Endothelial cell of umbilical vein (primary cell): ENCODE measurements around the gene ZNF688. TPM values are rescaled to one million over a fixed set of nuclear protein-coding genes. Genes with fewer than 3 reads are reported as not detected.

ENCODE experiments used
- BruUV-seq: library from RNA; stranded (reverse); fragments of 400-500 nt; replicated peaks from 2 replicates; lab custom pipeline; 2021; lab: Mats Ljungman, UMichigan
- CTCF ChIA-PET: fragments of 300-600, 350-600 bp; sonication (Branson Sonifier 250); formaldehyde crosslinking; loops from one replicate; lab custom pipeline; 2021; ENCODE audit warnings: antibody characterized with exemption, inconsistent platforms; lab: Charles Lee
- POLR2A ChIA-PET: fragments of 300-600, 350-600 bp; sonication (Branson Sonifier 250); formaldehyde crosslinking; loops from one replicate; lab custom pipeline; 2021; ENCODE audit warnings: antibody characterized with exemption, inconsistent platforms; lab: Charles Lee
- DNase-seq: peaks from one replicate; pipeline ENCODE4 v3.0.0-alpha.2; 2011; ENCODE audit warnings: low read depth, low spot score
- FAIRE-seq: peaks from 2 replicates; lab custom pipeline; 2011; peaks lifted over from hg19 to GRCh38; lab: Jason Lieb, UNC
- H2AFZ ChIP-seq: 2 replicates; pipeline ENCODE4 v1.6.0; 2012; ENCODE audit warnings: low read depth, low read length, control low read depth, inconsistent platforms
- H3K27ac ChIP-seq: 2 replicates; pipeline ENCODE4 v1.5.1; 2011; ENCODE audit warnings: low read depth, mild to moderate bottlenecking, control low read depth, low read length, moderate library complexity; ENCODE audit not compliant: insufficient read depth
- H3K27me3 ChIP-seq, 2 experiments: 2 replicates each; pipeline versions ENCODE4 v1.6.0 to v1.6.1; 2011; ENCODE audit warnings: low read length in 2 of 2, mixed read lengths in 1 of 2; ENCODE audit not compliant: control insufficient read depth in 2 of 2, insufficient read depth in 2 of 2
- H3K36me3 ChIP-seq, 2 experiments: 2 replicates in 1 of 2; 3 replicates in 1 of 2; pipeline ENCODE4 v1.5.1; 2011; ENCODE audit warnings: low read length in 2 of 2, mild to moderate bottlenecking in 1 of 2, moderate library complexity in 1 of 2; ENCODE audit not compliant: control insufficient read depth in 2 of 2, insufficient read depth in 2 of 2; ENCODE audit errors: extremely low read depth in 1 of 2
- H3K4me1 ChIP-seq: 3 replicates; pipeline ENCODE4 v1.5.1; 2011; ENCODE audit warnings: mild to moderate bottlenecking, low read length; ENCODE audit not compliant: control insufficient read depth, insufficient read depth; ENCODE audit errors: extremely low read depth
- H3K4me2 ChIP-seq: 2 replicates; pipeline ENCODE4 v1.6.1; 2011; ENCODE audit warnings: low read length, control low read depth, mixed read lengths; ENCODE audit not compliant: insufficient read depth
- H3K4me3 ChIP-seq, 3 experiments: fragments of 200-600 bp in 1 of 3; sonication (generic), shearing (Covaris generic) in 1 of 3; replicated peaks in 1 of 3; 2 replicates each; pipeline ENCODE4 v1.5.1; 2011 to 2016; ENCODE audit warnings: control low read depth in 3 of 3, low read length in 3 of 3, mild to moderate bottlenecking in 2 of 3, inconsistent platforms in 1 of 3, low read depth in 1 of 3, moderate library complexity in 1 of 3; ENCODE audit not compliant: insufficient read depth in 1 of 3
- H3K79me2 ChIP-seq: 2 replicates; pipeline ENCODE4 v1.6.0; 2012; ENCODE audit warnings: low read length, inconsistent platforms; ENCODE audit not compliant: control insufficient read depth, insufficient read depth
- H3K9ac ChIP-seq: replicated peaks from 2 replicates; pipeline ENCODE3; 2011; ENCODE audit warnings: low read length, control low read depth; ENCODE audit not compliant: insufficient read depth; ENCODE audit errors: extremely low read depth
- H3K9me1 ChIP-seq: replicated peaks from 3 replicates; pipeline ENCODE4 v1.6.0; 2011; ENCODE audit warnings: mild to moderate bottlenecking, low read length; ENCODE audit not compliant: control insufficient read depth, insufficient read depth; ENCODE audit errors: extremely low read depth
- H3K9me3 ChIP-seq: replicated peaks from 2 replicates; pipeline ENCODE4 v1.5.1; 2012; ENCODE audit warnings: low read length, inconsistent platforms; ENCODE audit not compliant: control insufficient read depth, insufficient read depth
- H4K20me1 ChIP-seq: replicated peaks from 2 replicates; pipeline ENCODE3; 2011; ENCODE audit warnings: mild to moderate bottlenecking, low read length; ENCODE audit not compliant: control insufficient read depth, insufficient read depth; ENCODE audit errors: extremely low read depth
- EZH2 ChIP-seq: IDR thresholded peaks from 2 replicates; pipeline ENCODE4 v1.6.1; 2012; ENCODE audit warnings: borderline replicate concordance, low read depth, mild to moderate bottlenecking, moderate library complexity, low read length, inconsistent platforms; ENCODE audit not compliant: severe bottlenecking
- FOS ChIP-seq: IDR thresholded peaks from 2 replicates; pipeline ENCODE4 v1.6.1; 2011; ENCODE audit warnings: mild to moderate bottlenecking, low read length, moderate library complexity, borderline replicate concordance; ENCODE audit not compliant: insufficient read depth
- GATA2 ChIP-seq: IDR thresholded peaks from 2 replicates; pipeline ENCODE4 v1.7.0; 2011; ENCODE audit warnings: low read depth, mild to moderate bottlenecking, moderate library complexity, mixed read lengths, low read length; ENCODE audit not compliant: insufficient read length, insufficient read depth
- JUN ChIP-seq: IDR thresholded peaks from 2 replicates; pipeline ENCODE4 v1.6.1; 2011; ENCODE audit warnings: borderline replicate concordance, low read depth; ENCODE audit not compliant: insufficient read length, insufficient read depth
- MAX ChIP-seq: IDR thresholded peaks from 2 replicates; pipeline ENCODE4 v1.6.1; 2011; ENCODE audit not compliant: insufficient read depth, insufficient read length
- MYC ChIP-seq: IDR thresholded peaks from one replicate; pipeline ENCODE4 v1.6.1; 2011; ENCODE audit warnings: mild to moderate bottlenecking, low read depth, low read length
- POLR2A ChIP-seq: IDR thresholded peaks from 2 replicates; pipeline ENCODE4 v1.6.1; 2012; ENCODE audit warnings: low read depth, mild to moderate bottlenecking, control low read depth, low read length
- POLR2AphosphoS5 ChIP-seq: IDR thresholded peaks from 2 replicates; pipeline ENCODE4 v1.6.1; 2012; ENCODE audit warnings: low read depth, mild to moderate bottlenecking, control low read depth, low read length, moderate library complexity; ENCODE audit not compliant: insufficient read depth
- dilution Hi-C: fragments of 300-500 bp; cut with MboI; formaldehyde crosslinking; loops from one replicate; pipeline ENCODE4 v1.15.0; 2019; ENCODE audit warnings: low sequenced_read_pairs; ENCODE audit not compliant: extremely low pct_ligation_motif_present
- intact Hi-C: fragments of 100-400 bp; cut with micrococcal nuclease; formaldehyde crosslinking; loops from one replicate; pipeline ENCODE4 v1.10.0; 2022
- polyA plus RNA-seq, 4 experiments: library from polyadenylated mRNA; depleted of rRNA in 3 of 4; stranded (reverse) in 3 of 4; unstranded in 1 of 4; fragments of >200 nt; gene quantifications; 2 replicates each; pipeline versions ENCODE4 v1.2.1 to v1.2.3, GENCODE V29; 2011 to 2012; ENCODE audit warnings: missing spikeins in 1 of 4
- total RNA-seq: library from RNA; stranded (reverse); gene quantifications from 2 replicates; pipeline ENCODE4 v1.2.3, GENCODE V29; 2021

ZNF688 gene
- total and polyA plus RNA-seq, 2 donors (not counting 3 experiments of a cell fraction or from before 2014, with no cell fraction given) = 5.4 to 10.9 TPM

- no peaks in the 10 kb centered on the region for H3K9me3 ChIP-seq
- FAIRE-seq (no peak), DNase-seq (no peak)
- no peaks in the 10 kb centered on the region for H3K79me2 ChIP-seq
- no peak overlapping the region for H3K4me2 ChIP-seq
- intact Hi-C loops (no loop called here), dilution Hi-C loops (no loop called here)
- no peak overlapping the region for H2AFZ ChIP-seq
- CTCF ChIA-PET = interaction anchor here (1.1 to 1.8 kb wide), 3 partner anchors 9 to 31 kb away, joined by 3 to 6 read pairs (median 3); partner anchors contain the start of genes PRR14 and ZNF689
- peaks cover 12 to 13% of the 10 kb centered on the region in 2 experiments for H3K27me3 ChIP-seq
- POLR2A ChIA-PET = interaction anchor here (0.7 kb wide), 1 partner anchor 10 kb away, joined by 4 read pairs; no protein-coding TSS in a partner anchor
- TF ChIP-seq POLR2AphosphoS5 = no peak
- TF ChIP-seq GATA2 = no peak
- TF ChIP-seq MAX = no peak
- TF ChIP-seq EZH2 = no peak
- TF ChIP-seq JUN = no peak
- TF ChIP-seq FOS = no peak
- TF ChIP-seq POLR2A = no peak
- no peak for TF ChIP-seq MYC
- no peaks in the 10 kb centered on the region for H4K20me1 ChIP-seq
- H3K9me1 ChIP-seq = no peaks in the 10 kb centered on the region
- no TSS peak for BruUV-seq
- H3K36me3 ChIP-seq = no peaks in the 10 kb centered on the region
- no peak overlapping the region for H3K9ac ChIP-seq
- H3K27ac ChIP-seq = no peak overlapping the region
- H3K4me1 ChIP-seq = no peaks in the 10 kb centered on the region
- H3K4me3 ChIP-seq = no peak overlapping the region
These were observed 47.7 kb upstream of the ZNF688 start for GRCh38 chr16:30619202-30619601.
